GM12878 (cell line): Measurements from ENCODE around the gene INPP5D. TPM values are rescaled to one million over a fixed set of nuclear protein-coding genes. Genes with fewer than 3 reads are reported as not detected.

Experiments
- CREM ChIP-seq: IDR thresholded peaks from 2 replicates; pipeline ENCODE4 v1.6.1; 2014; ENCODE audit warnings: antibody characterized with exemption, low read depth
- CTCF ChIP-seq, 3 experiments: IDR thresholded peaks in 2 of 3; conservative IDR thresholded peaks in 1 of 3; 2 replicates each; pipeline ENCODE4 v1.5.1; 2011; ENCODE audit warnings: low read depth in 3 of 3, low read length in 3 of 3, mild to moderate bottlenecking in 3 of 3, control low read depth in 2 of 3, moderate library complexity in 2 of 3, inconsistent platforms in 1 of 3, mixed read lengths in 1 of 3; ENCODE audit not compliant: control insufficient read depth in 2 of 3, insufficient read depth in 1 of 3; ENCODE audit errors: extremely low read depth in 1 of 3
- ETV6 ChIP-seq, 2 experiments: fragments of 450-650 bp in 1 of 2; IDR thresholded peaks in 1 of 2; conservative IDR thresholded peaks in 1 of 2; 2 replicates each; pipeline ENCODE4 v1.6.1; 2014; ENCODE audit warnings: antibody characterized with exemption in 1 of 2, borderline replicate concordance in 1 of 2, low read depth in 1 of 2, mild to moderate bottlenecking in 1 of 2, moderate library complexity in 1 of 2
- HCFC1 ChIP-seq: fragments of 150-350 bp; IDR thresholded peaks from 2 replicates; pipeline ENCODE4 v1.6.1; 2014; ENCODE audit warnings: low read length
- IKZF1 ChIP-seq: fragments of 450-650 bp; conservative IDR thresholded peaks from 2 replicates; pipeline ENCODE4 v1.6.1; 2017; ENCODE audit warnings: antibody characterized with exemption, mild to moderate bottlenecking
- IKZF2 ChIP-seq, 2 experiments: fragments of 450-650 bp; IDR thresholded peaks; 2 replicates each; pipeline ENCODE4 v1.6.1; 2017; ENCODE audit warnings: mild to moderate bottlenecking in 2 of 2, moderate library complexity in 2 of 2
- LARP7 ChIP-seq: fragments of 450-650 bp; IDR thresholded peaks from 2 replicates; pipeline ENCODE4 v1.6.1; 2017; ENCODE audit warnings: mild to moderate bottlenecking
- MEF2A ChIP-seq: IDR thresholded peaks from 2 replicates; pipeline ENCODE4 v1.6.1; 2011; ENCODE audit warnings: low read depth, mild to moderate bottlenecking, low read length, moderate library complexity; ENCODE audit not compliant: insufficient read depth
- MEF2B ChIP-seq: fragments of 450-650 bp; IDR thresholded peaks from 2 replicates; pipeline ENCODE4 v1.6.1; 2018; ENCODE audit warnings: mild to moderate bottlenecking, moderate library complexity; ENCODE audit not compliant: partially characterized antibody, poor library complexity, severe bottlenecking
- MXI1 ChIP-seq: fragments of 150-350 bp; IDR thresholded peaks from 2 replicates; pipeline ENCODE4 v1.6.1; 2011; ENCODE audit warnings: low read depth, mild to moderate bottlenecking, inconsistent platforms, low read length, improper control_type of control experiment
- NFIC ChIP-seq: IDR thresholded peaks from 2 replicates; pipeline ENCODE4 v1.6.1; 2012; ENCODE audit warnings: low read depth, mild to moderate bottlenecking, inconsistent platforms, low read length, moderate library complexity
- NR2C1 ChIP-seq: fragments of 450-650 bp; IDR thresholded peaks from 2 replicates; pipeline ENCODE4 v1.6.1; 2017; ENCODE audit warnings: antibody characterized with exemption, mild to moderate bottlenecking, moderate library complexity
- NR2C2 ChIP-seq: IDR thresholded peaks from 2 replicates; pipeline ENCODE4 v1.6.1; 2011; ENCODE audit warnings: borderline replicate concordance, low read depth; ENCODE audit not compliant: control insufficient read depth, insufficient read length
- NR2F1 ChIP-seq: fragments of 450-650 bp; conservative IDR thresholded peaks from 2 replicates; pipeline ENCODE4 v1.6.1; 2017; ENCODE audit warnings: mild to moderate bottlenecking
- RAD51 ChIP-seq: fragments of 450-650 bp; IDR thresholded peaks from 2 replicates; pipeline ENCODE4 v1.6.1; 2016; ENCODE audit warnings: moderate library complexity, mild to moderate bottlenecking, inconsistent platforms
- SMAD1 ChIP-seq: fragments of 450-650 bp; IDR thresholded peaks from 2 replicates; pipeline ENCODE4 v1.6.1; 2018; ENCODE audit warnings: mild to moderate bottlenecking, low read depth; ENCODE audit not compliant: partially characterized antibody
- SMAD5 ChIP-seq: IDR thresholded peaks from 2 replicates; pipeline ENCODE4 v1.6.1; 2016; ENCODE audit warnings: antibody characterized with exemption, low read depth
- USF1 ChIP-seq: IDR thresholded peaks from 2 replicates; pipeline ENCODE4 v1.6.1; 2011; ENCODE audit warnings: borderline replicate concordance, low read depth, mild to moderate bottlenecking, moderate library complexity, mixed read lengths, low read length; ENCODE audit not compliant: insufficient read depth; ENCODE audit errors: extremely low read length
- ZNF207 ChIP-seq: fragments of 450-650 bp; IDR thresholded peaks from 2 replicates; pipeline ENCODE4 v1.6.1; 2014; ENCODE audit warnings: antibody characterized with exemption, mild to moderate bottlenecking, borderline replicate concordance
- ZNF384 ChIP-seq: IDR thresholded peaks from 2 replicates; pipeline ENCODE4 v1.6.1; 2012; ENCODE audit warnings: low read depth, mild to moderate bottlenecking, low read length, improper control_type of control experiment, borderline replicate concordance
- ZZZ3 ChIP-seq: IDR thresholded peaks from 2 replicates; pipeline ENCODE4 v1.6.1; 2011; ENCODE audit warnings: low read depth; ENCODE audit not compliant: control insufficient read depth, insufficient read length
- polyA plus RNA-seq, 11 experiments: library from polyadenylated mRNA; depleted of rRNA in 4 of 11; unstranded in 6 of 11; stranded (reverse) in 5 of 11; fragments of >200 nt; fragmentation: Nextera tagmentation in 4 of 11; fragmentation: Illumina TruSeq in 1 of 11; extraction: Ambion mirVana in 4 of 11; extraction: Trizol in 1 of 11; gene quantifications; 1 replicate in 1 of 11; 2 replicates in 10 of 11; pipeline versions ENCODE4 v1.2.1 to v1.2.3, GENCODE V29; 2011 to 2016; ENCODE audit warnings: inconsistent platforms in 2 of 11, missing spikeins in 2 of 11, low read depth in 1 of 11
- total RNA-seq, 4 experiments: library from RNA; depleted of rRNA in 3 of 4; stranded (reverse); fragments of >200 nt in 3 of 4; fragmentation: Illumina TruSeq in 1 of 4; extraction: Trizol in 1 of 4; gene quantifications; 2 replicates each; pipeline versions ENCODE4 v1.2.1 to v1.2.3, GENCODE V29; 2013 to 2021
- TF ChIP-seq, protein P1 (sequence below): fragments of 450-650 bp; conservative IDR thresholded peaks from 2 replicates; pipeline ENCODE4 v1.6.1; 2017; ENCODE audit warnings: mild to moderate bottlenecking, moderate library complexity
- TF ChIP-seq, protein P2 (sequence below): fragments of 450-650 bp; IDR thresholded peaks from 2 replicates; pipeline ENCODE4 v1.6.1; 2014; ENCODE audit warnings: mild to moderate bottlenecking

Gene INPP5D
- total and polyA plus RNA-seq, 10 of the 15 experiments (the other 5 are each of a cell fraction or from before 2014, with no cell fraction given) = 11.8 to 139 (median 88.8) TPM

DNA sequence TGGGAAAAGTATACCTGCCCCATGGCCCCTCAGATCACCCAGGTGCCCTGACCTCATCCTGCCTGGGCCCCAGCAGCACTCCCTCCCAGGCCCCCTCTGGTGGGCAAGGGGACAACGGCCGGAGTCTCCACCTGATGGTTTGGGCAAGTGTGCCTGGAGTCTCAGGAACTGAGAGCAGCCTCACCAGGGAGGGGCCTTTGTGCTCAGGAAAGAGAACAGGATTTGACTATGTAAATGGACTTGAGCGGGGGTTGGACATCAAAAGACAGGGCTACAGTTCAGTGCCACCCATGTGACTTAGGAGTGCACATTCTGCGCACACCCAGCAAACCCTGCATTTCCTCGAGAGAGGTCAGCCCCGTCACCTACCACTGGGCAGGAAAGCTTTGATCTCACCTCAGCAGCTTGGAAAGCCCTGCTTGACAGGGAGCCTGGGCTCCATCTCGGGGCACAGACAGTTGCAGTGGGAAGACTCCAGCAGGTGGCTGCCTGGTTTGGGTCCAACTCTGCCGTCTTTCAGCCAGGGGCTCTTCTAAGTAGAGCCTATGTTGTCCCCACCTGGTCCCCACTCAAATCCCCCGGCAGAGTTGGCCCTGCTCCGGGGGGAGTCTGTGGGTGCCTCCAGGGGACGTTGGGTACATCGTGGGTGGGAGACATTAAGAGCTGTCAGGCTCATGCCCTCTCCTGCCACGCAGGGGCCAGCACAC, 3.3 kb downstream of the INPP5D start (continued):
- peak; percentile 30; the same call in 1 of the 2 replicates for TF ChIP-seq NR2C1
- no peak for TF ChIP-seq NFIC
- TF ChIP-seq USF1 = peak; percentile 68
- TF ChIP-seq RAD51 = peak; percentile 92
- no peak for TF ChIP-seq MEF2B
- TF ChIP-seq ZZZ3 = no peak
- TF ChIP-seq NR2F1 = peak; percentile 79
- peak; percentile 91 for TF ChIP-seq SMAD5
- 0 out of 2 replicates have a peak, but pooled peaks have one; percentile 11 for TF ChIP-seq LARP7
- TF ChIP-seq CREM = 0 out of 2 replicates have a peak, but pooled peaks have one; percentile 41
- TF ChIP-seq, protein P1, sequence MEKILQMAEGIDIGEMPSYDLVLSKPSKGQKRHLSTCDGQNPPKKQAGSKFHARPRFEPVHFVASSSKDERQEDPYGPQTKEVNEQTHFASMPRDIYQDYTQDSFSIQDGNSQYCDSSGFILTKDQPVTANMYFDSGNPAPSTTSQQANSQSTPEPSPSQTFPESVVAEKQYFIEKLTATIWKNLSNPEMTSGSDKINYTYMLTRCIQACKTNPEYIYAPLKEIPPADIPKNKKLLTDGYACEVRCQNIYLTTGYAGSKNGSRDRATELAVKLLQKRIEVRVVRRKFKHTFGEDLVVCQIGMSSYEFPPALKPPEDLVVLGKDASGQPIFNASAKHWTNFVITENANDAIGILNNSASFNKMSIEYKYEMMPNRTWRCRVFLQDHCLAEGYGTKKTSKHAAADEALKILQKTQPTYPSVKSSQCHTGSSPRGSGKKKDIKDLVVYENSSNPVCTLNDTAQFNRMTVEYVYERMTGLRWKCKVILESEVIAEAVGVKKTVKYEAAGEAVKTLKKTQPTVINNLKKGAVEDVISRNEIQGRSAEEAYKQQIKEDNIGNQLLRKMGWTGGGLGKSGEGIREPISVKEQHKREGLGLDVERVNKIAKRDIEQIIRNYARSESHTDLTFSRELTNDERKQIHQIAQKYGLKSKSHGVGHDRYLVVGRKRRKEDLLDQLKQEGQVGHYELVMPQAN = peak; percentile 36; the same call in 1 of the 2 replicates
- peak; percentile 72 to 76 for TF ChIP-seq IKZF2 (IDR thresholded peaks at IDR 0.05)
- TF ChIP-seq SMAD1 = peak; percentile 30
- TF ChIP-seq ZNF207 = no peak
- peak; percentile 37 to 44 (median 41); a peak in 5 of 6 replicates for TF ChIP-seq CTCF (IDR thresholded peaks at IDR 0.05 in 2 of 3, conservative IDR thresholded peaks at IDR 0.05 in 1 of 3; ENCODE audit: control insufficient read depth in 2 of 3, extremely low read depth in 1 of 3, insufficient read depth in 1 of 3, low read depth in 3 of 3, low read length in 3 of 3)
- peak; percentile 84 for TF ChIP-seq MXI1
- no peak for TF ChIP-seq HCFC1
- TF ChIP-seq, protein P2, sequence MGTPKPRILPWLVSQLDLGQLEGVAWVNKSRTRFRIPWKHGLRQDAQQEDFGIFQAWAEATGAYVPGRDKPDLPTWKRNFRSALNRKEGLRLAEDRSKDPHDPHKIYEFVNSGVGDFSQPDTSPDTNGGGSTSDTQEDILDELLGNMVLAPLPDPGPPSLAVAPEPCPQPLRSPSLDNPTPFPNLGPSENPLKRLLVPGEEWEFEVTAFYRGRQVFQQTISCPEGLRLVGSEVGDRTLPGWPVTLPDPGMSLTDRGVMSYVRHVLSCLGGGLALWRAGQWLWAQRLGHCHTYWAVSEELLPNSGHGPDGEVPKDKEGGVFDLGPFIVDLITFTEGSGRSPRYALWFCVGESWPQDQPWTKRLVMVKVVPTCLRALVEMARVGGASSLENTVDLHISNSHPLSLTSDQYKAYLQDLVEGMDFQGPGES = no peak
- no peak for TF ChIP-seq NR2C2
- TF ChIP-seq IKZF1 = peak; percentile 79
- TF ChIP-seq ETV6 (conservative IDR thresholded peaks at IDR 0.05 in 1 of 2, IDR thresholded peaks at IDR 0.05 in 1 of 2; ENCODE audit: borderline replicate concordance in 1 of 2, low read depth in 1 of 2) = no peak
- no peak for TF ChIP-seq ZNF384
- TF ChIP-seq MEF2A = 0 out of 2 replicates have a peak, but pooled peaks have one; percentile 32
